ENCODE data around the gene LOXL4. TPM values are rescaled to one million over a fixed set of nuclear protein-coding genes. Genes with fewer than 3 reads are reported as not detected.

LOXL4 gene
- total RNA-seq, 1 experiment from 2014 or later, result 3.7 TPM

- Histone ChIP-seq H3K27me3 (replicated peaks; ENCODE audit: control insufficient read depth, insufficient read depth, low read length) (no peaks in the 10 kb centered on the region), H3K4me3 (ENCODE audit: low read depth, low read length) (no peak overlapping the region), H3K36me3 (ENCODE audit: control insufficient read depth, insufficient read depth, low read length) (no peaks in the 10 kb centered on the region), H3K4me1 (no peaks in the 10 kb centered on the region), H3K9me3 (no peaks in the 10 kb centered on the region)
- Mint-ChIP-seq H3K9me3 (ENCODE audit: unreplicated experiment) (no peaks in the 10 kb centered on the region), H3K36me3 (ENCODE audit: insufficient read depth, unreplicated experiment) (no peaks in the 10 kb centered on the region), H3K27ac (ENCODE audit: unreplicated experiment) (no peak overlapping the region), H3K27me3 (ENCODE audit: insufficient read depth, unreplicated experiment) (peaks cover 5% of the 10 kb centered on the region), H3K4me3 (ENCODE audit: unreplicated experiment) (no peak overlapping the region), H3K4me1 (ENCODE audit: low read depth, unreplicated experiment) (no peaks in the 10 kb centered on the region)
- POLR2A ChIA-PET, result no interaction called here
- CTCF ChIA-PET, result no interaction called here
- TF ChIP-seq CTCF (IDR thresholded peaks at IDR 0.05; ENCODE audit: insufficient read depth in 1 of 2, low read depth in 1 of 2, low read length in 1 of 2, severe bottlenecking in 1 of 2, unreplicated experiment in 1 of 2), result no peak
- DNase-seq, result no peak
- BruUV-seq (replicated peaks), result no TSS peak
- intact Hi-C loops (cut with micrococcal nuclease; ENCODE audit: unreplicated experiment), result no loop called here
Observed at GRCh38 chr10:98316170-98316569, 48.2 kb upstream of the LOXL4 start.

- Mint-ChIP-seq H3K27ac (ENCODE audit: unreplicated experiment) (no peak overlapping the region), H3K27me3 (ENCODE audit: insufficient read depth, unreplicated experiment) (peaks cover 5% of the 10 kb centered on the region), H3K4me1 (ENCODE audit: low read depth, unreplicated experiment) (no peaks in the 10 kb centered on the region), H3K36me3 (ENCODE audit: insufficient read depth, unreplicated experiment) (no peaks in the 10 kb centered on the region), H3K4me3 (ENCODE audit: unreplicated experiment) (no peak overlapping the region), H3K9me3 (ENCODE audit: unreplicated experiment) (no peaks in the 10 kb centered on the region)
- no peaks in the 10 kb centered on the region for H3K9me3 ChIP-seq
- H3K36me3 ChIP-seq (ENCODE audit: control insufficient read depth, insufficient read depth, low read length), result no peaks in the 10 kb centered on the region
- intact Hi-C loops (cut with micrococcal nuclease; ENCODE audit: unreplicated experiment), result no loop called here
- DNase-seq, result no peak
- no TSS peak for BruUV-seq (replicated peaks)
- no peak for TF ChIP-seq CTCF (IDR thresholded peaks at IDR 0.05; ENCODE audit: insufficient read depth in 1 of 2, low read depth in 1 of 2, low read length in 1 of 2, severe bottlenecking in 1 of 2, unreplicated experiment in 1 of 2)
- no peaks in the 10 kb centered on the region for H3K4me1 ChIP-seq
- POLR2A ChIA-PET, result no interaction called here
- CTCF ChIA-PET, result no interaction called here
- no peak overlapping the region for H3K4me3 ChIP-seq (ENCODE audit: low read depth, low read length)
- no peaks in the 10 kb centered on the region for H3K27me3 ChIP-seq (replicated peaks; ENCODE audit: control insufficient read depth, insufficient read depth, low read length)
Observed at GRCh38 chr10:98314532-98315284, 46.7 kb upstream of the LOXL4 start.

GRCh38 chr10:98313598-98313997, 45.6 kb upstream of the LOXL4 start:
- intact Hi-C loops (cut with micrococcal nuclease; ENCODE audit: unreplicated experiment), result no loop called here
- no TSS peak for BruUV-seq (replicated peaks)
- Mint-ChIP-seq H3K36me3 (ENCODE audit: insufficient read depth, unreplicated experiment) (no peaks in the 10 kb centered on the region), H3K9me3 (ENCODE audit: unreplicated experiment) (no peaks in the 10 kb centered on the region), H3K27me3 (ENCODE audit: insufficient read depth, unreplicated experiment) (peaks cover 5% of the 10 kb centered on the region), H3K4me3 (ENCODE audit: unreplicated experiment) (no peak overlapping the region), H3K4me1 (ENCODE audit: low read depth, unreplicated experiment) (no peaks in the 10 kb centered on the region), H3K27ac (ENCODE audit: unreplicated experiment) (no peak overlapping the region)
- Histone ChIP-seq H3K4me1 (peaks cover 4% of the 10 kb centered on the region; the same call in 1 of the 2 replicates), H3K4me3 (ENCODE audit: low read depth, low read length) (no peak overlapping the region), H3K9me3 (no peaks in the 10 kb centered on the region), H3K27me3 (replicated peaks; ENCODE audit: control insufficient read depth, insufficient read depth, low read length) (no peaks in the 10 kb centered on the region), H3K36me3 (ENCODE audit: control insufficient read depth, insufficient read depth, low read length) (no peaks in the 10 kb centered on the region)
- DNase-seq, result no peak
- CTCF ChIA-PET, result no interaction called here
- TF ChIP-seq CTCF (IDR thresholded peaks at IDR 0.05; ENCODE audit: insufficient read depth in 1 of 2, low read depth in 1 of 2, low read length in 1 of 2, severe bottlenecking in 1 of 2, unreplicated experiment in 1 of 2), result no peak
- POLR2A ChIA-PET, result no interaction called here
